GM12872 (cell line): ENCODE measurements around the gene CTDSP2.

Source experiments
- CTCF ChIP-seq: IDR thresholded peaks from 3 replicates; pipeline ENCODE4 v1.5.1; 2011; ENCODE audit warnings: low read depth, mild to moderate bottlenecking, low read length, moderate library complexity; ENCODE audit not compliant: insufficient read depth

CTDSP2 gene

GRCh38 chr12:57795354-57795753 is 51.2 kb downstream of the CTDSP2 start:
- no peak for TF ChIP-seq CTCF

- TF ChIP-seq CTCF = no peak
Measured at GRCh38 chr12:57793920-57794319, 52.6 kb downstream of the CTDSP2 start.

GRCh38 chr12:57783861-57784260 is 62.7 kb downstream of the CTDSP2 start:
- TF ChIP-seq CTCF = no peak

- TF ChIP-seq CTCF = no peak
Measured at GRCh38 chr12:57783466-57783801, 63.1 kb downstream of the CTDSP2 start.

- TF ChIP-seq CTCF = peak; percentile 92
Measured at GRCh38 chr12:57782608-57783465, 63.7 kb downstream of the CTDSP2 start, which contains the start of gene TSFM. Gene TSFM, plus strand, starts transcription at chr12:57782787. Its CDS starts 15 bp downstream, at chr12:57782802.

GRCh38 chr12:57782243-57782607 is 64.3 kb downstream of the CTDSP2 start:
- TF ChIP-seq CTCF = no peak

- no peak for TF ChIP-seq CTCF
Measured at GRCh38 chr12:57781801-57782200, 64.7 kb downstream of the CTDSP2 start.
